Dendritic cell treated with granulocyte-macrophage colony-stimulating factor and Interleukin-4, amounts not matched to agents 40 ng/mL and 50 ng/mL, for 4 days (primary cell): ENCODE measurements around the gene CFAP299.

Source experiments
- H3K27ac Mint-ChIP-seq: one replicate; pipeline ENCODE4 v1.8.0; 2022; ENCODE audit warnings: mild to moderate bottlenecking, mixed read lengths
- H3K27me3 Mint-ChIP-seq: one replicate; pipeline ENCODE4 v1.8.0; 2022; ENCODE audit warnings: mild to moderate bottlenecking, mixed read lengths
- H3K36me3 Mint-ChIP-seq: one replicate; pipeline ENCODE4 v1.8.0; 2022; ENCODE audit warnings: low read depth, mixed read lengths
- H3K4me1 Mint-ChIP-seq: one replicate; pipeline ENCODE4 v1.8.0; 2022; ENCODE audit warnings: low read depth, mixed read lengths
- H3K4me3 Mint-ChIP-seq: one replicate; pipeline ENCODE4 v1.8.0; 2022; ENCODE audit warnings: mild to moderate bottlenecking, moderate library complexity, mixed read lengths
- H3K9me3 Mint-ChIP-seq: one replicate; pipeline ENCODE4 v1.8.0; 2022; ENCODE audit warnings: mixed read lengths
- intact Hi-C: fragments of 100-400 bp; cut with micrococcal nuclease; formaldehyde crosslinking; loops from one replicate; pipeline ENCODE4 v1.15.0; 2022

The CFAP299 gene

GRCh38 chr4:80386281-80386886 lies 50.9 kb downstream of the CFAP299 start:
- Mint-ChIP-seq H3K27me3 (no peaks in the 10 kb centered on the region), H3K27ac (no peak overlapping the region), H3K4me1 (no peaks in the 10 kb centered on the region), H3K9me3 (peaks cover 29% of the 10 kb centered on the region), H3K36me3 (no peaks in the 10 kb centered on the region), H3K4me3 (no peak overlapping the region)
- intact Hi-C loops = no loop called here

GRCh38 chr4:80387390-80388283 lies 52.1 kb downstream of the CFAP299 start:
- no peak overlapping the region for H3K27ac Mint-ChIP-seq
- peaks cover 35% of the 10 kb centered on the region for H3K9me3 Mint-ChIP-seq
- no peaks in the 10 kb centered on the region for H3K4me1 Mint-ChIP-seq
- no peaks in the 10 kb centered on the region for H3K36me3 Mint-ChIP-seq
- H3K4me3 Mint-ChIP-seq = no peak overlapping the region
- intact Hi-C loops = no loop called here
- H3K27me3 Mint-ChIP-seq = no peaks in the 10 kb centered on the region

GRCh38 chr4:80388284-80388607 lies 52.7 kb downstream of the CFAP299 start:
- intact Hi-C loops = no loop called here
- Mint-ChIP-seq H3K4me1 (no peaks in the 10 kb centered on the region), H3K27me3 (no peaks in the 10 kb centered on the region), H3K9me3 (peaks cover 35% of the 10 kb centered on the region), H3K4me3 (no peak overlapping the region), H3K36me3 (no peaks in the 10 kb centered on the region), H3K27ac (no peak overlapping the region)

- peaks cover 35% of the 10 kb centered on the region for H3K9me3 Mint-ChIP-seq
Observed at GRCh38 chr4:80390178-80390577, 54.6 kb downstream of the CFAP299 start.

GRCh38 chr4:80393246-80393969 lies 57.9 kb downstream of the CFAP299 start:
- H3K36me3 Mint-ChIP-seq = no peaks in the 10 kb centered on the region
- H3K27ac Mint-ChIP-seq = no peak overlapping the region
- intact Hi-C loops = no loop called here
- no peaks in the 10 kb centered on the region for H3K27me3 Mint-ChIP-seq
- H3K4me1 Mint-ChIP-seq = no peaks in the 10 kb centered on the region
- H3K4me3 Mint-ChIP-seq = no peak overlapping the region
- H3K9me3 Mint-ChIP-seq = peaks cover 16% of the 10 kb centered on the region

More at GRCh38 chr4:80390178-80390577, 54.6 kb downstream of the CFAP299 start:
- no peak overlapping the region for H3K4me3 Mint-ChIP-seq
- intact Hi-C loops = no loop called here
- no peaks in the 10 kb centered on the region for H3K4me1 Mint-ChIP-seq
- H3K27me3 Mint-ChIP-seq = no peaks in the 10 kb centered on the region
- H3K27ac Mint-ChIP-seq = no peak overlapping the region
- no peaks in the 10 kb centered on the region for H3K36me3 Mint-ChIP-seq

GRCh38 chr4:80393970-80394250 lies 58.4 kb downstream of the CFAP299 start:
- Mint-ChIP-seq H3K9me3 (peaks cover 19% of the 10 kb centered on the region), H3K36me3 (no peaks in the 10 kb centered on the region), H3K4me3 (no peak overlapping the region), H3K4me1 (no peaks in the 10 kb centered on the region), H3K27me3 (no peaks in the 10 kb centered on the region), H3K27ac (no peak overlapping the region)
- intact Hi-C loops = no loop called here

GRCh38 chr4:80407246-80407645 lies 71.7 kb downstream of the CFAP299 start:
- no peaks in the 10 kb centered on the region for H3K27me3 Mint-ChIP-seq
- no peaks in the 10 kb centered on the region for H3K36me3 Mint-ChIP-seq
- no peaks in the 10 kb centered on the region for H3K9me3 Mint-ChIP-seq
- no peaks in the 10 kb centered on the region for H3K4me1 Mint-ChIP-seq
- intact Hi-C loops = no loop called here
- no peak overlapping the region for H3K27ac Mint-ChIP-seq
- H3K4me3 Mint-ChIP-seq = no peak overlapping the region

GRCh38 chr4:80409809-80410208 lies 74.3 kb downstream of the CFAP299 start:
- intact Hi-C loops = no loop called here
- H3K4me1 Mint-ChIP-seq = no peaks in the 10 kb centered on the region
- H3K36me3 Mint-ChIP-seq = no peaks in the 10 kb centered on the region
- H3K9me3 Mint-ChIP-seq = no peaks in the 10 kb centered on the region
- no peak overlapping the region for H3K4me3 Mint-ChIP-seq
- no peak overlapping the region for H3K27ac Mint-ChIP-seq
- no peaks in the 10 kb centered on the region for H3K27me3 Mint-ChIP-seq

GRCh38 chr4:80412322-80412721 lies 76.8 kb downstream of the CFAP299 start:
- Mint-ChIP-seq H3K36me3 (no peaks in the 10 kb centered on the region), H3K9me3 (no peaks in the 10 kb centered on the region), H3K27ac (no peak overlapping the region), H3K4me1 (no peaks in the 10 kb centered on the region), H3K27me3 (no peaks in the 10 kb centered on the region), H3K4me3 (no peak overlapping the region)
- intact Hi-C loops = no loop called here

GRCh38 chr4:80413086-80413485 lies 77.6 kb downstream of the CFAP299 start:
- H3K27ac Mint-ChIP-seq = no peak overlapping the region
- H3K4me3 Mint-ChIP-seq = no peak overlapping the region
- H3K4me1 Mint-ChIP-seq = no peaks in the 10 kb centered on the region
- no peaks in the 10 kb centered on the region for H3K36me3 Mint-ChIP-seq
- no peaks in the 10 kb centered on the region for H3K9me3 Mint-ChIP-seq
- intact Hi-C loops = no loop called here
- H3K27me3 Mint-ChIP-seq = no peaks in the 10 kb centered on the region

GRCh38 chr4:80417019-80417418 lies 81.5 kb downstream of the CFAP299 start:
- no peaks in the 10 kb centered on the region for H3K4me1 Mint-ChIP-seq
- no peaks in the 10 kb centered on the region for H3K36me3 Mint-ChIP-seq

GRCh38 chr4:80419946-80420345 lies 84.4 kb downstream of the CFAP299 start:
- Mint-ChIP-seq H3K9me3 (no peaks in the 10 kb centered on the region), H3K27ac (no peak overlapping the region), H3K27me3 (no peaks in the 10 kb centered on the region), H3K4me3 (no peak overlapping the region), H3K36me3 (no peaks in the 10 kb centered on the region), H3K4me1 (no peaks in the 10 kb centered on the region)
- intact Hi-C loops = no loop called here

More at GRCh38 chr4:80417019-80417418, 81.5 kb downstream of the CFAP299 start:
- H3K4me3 Mint-ChIP-seq = no peak overlapping the region
- intact Hi-C loops = no loop called here
- no peak overlapping the region for H3K27ac Mint-ChIP-seq
- no peaks in the 10 kb centered on the region for H3K9me3 Mint-ChIP-seq
- H3K27me3 Mint-ChIP-seq = no peaks in the 10 kb centered on the region

GRCh38 chr4:80420638-80421037 lies 85.1 kb downstream of the CFAP299 start:
- Mint-ChIP-seq H3K27ac (no peak overlapping the region), H3K27me3 (no peaks in the 10 kb centered on the region), H3K9me3 (no peaks in the 10 kb centered on the region), H3K4me3 (no peak overlapping the region), H3K36me3 (no peaks in the 10 kb centered on the region), H3K4me1 (no peaks in the 10 kb centered on the region)
- intact Hi-C loops = no loop called here

GRCh38 chr4:80422727-80423404 lies 87.3 kb downstream of the CFAP299 start:
- H3K27ac Mint-ChIP-seq = no peak overlapping the region
- no peaks in the 10 kb centered on the region for H3K9me3 Mint-ChIP-seq
- no peaks in the 10 kb centered on the region for H3K4me1 Mint-ChIP-seq
- H3K36me3 Mint-ChIP-seq = no peaks in the 10 kb centered on the region
- H3K27me3 Mint-ChIP-seq = no peaks in the 10 kb centered on the region
- no peak overlapping the region for H3K4me3 Mint-ChIP-seq
- intact Hi-C loops = no loop called here
